HG03039 (cell line): ENCODE data around the gene LARP1.
"Not testable (repeated sequence)": the region's sequence is repeated elsewhere in the genome, so short reads cannot be mapped to it uniquely, and the experiment has no call there.

Experiments
- ATAC-seq: cut with Tn5 transposase; IDR thresholded peaks from one replicate; pipeline ENCODE4 v1.9.1; 2021; ENCODE audit warnings: mild to moderate bottlenecking, moderate library complexity; ENCODE audit not compliant: unreplicated experiment

LARP1 gene

GRCh38 chr5:154734370-154735248 is 20.6 kb upstream of the LARP1 start:
- no peak for ATAC-seq

- ATAC-seq: not testable (repeated sequence)
Measured at GRCh38 chr5:154735362-154735761, 19.8 kb upstream of the LARP1 start.

- ATAC-seq: not testable (repeated sequence)
Measured at GRCh38 chr5:154736372-154736771, 18.8 kb upstream of the LARP1 start.

- no peak for ATAC-seq
Measured at GRCh38 chr5:154737667-154738320, 17.4 kb upstream of the LARP1 start.

- no peak for ATAC-seq
Measured at GRCh38 chr5:154740483-154740882, 14.7 kb upstream of the LARP1 start.

- no peak for ATAC-seq
Measured at GRCh38 chr5:154740957-154741356, 14.2 kb upstream of the LARP1 start.

- no peak for ATAC-seq
Measured at GRCh38 chr5:154741415-154741814, 13.8 kb upstream of the LARP1 start.

- no peak for ATAC-seq
Measured at GRCh38 chr5:154743812-154744211, 11.4 kb upstream of the LARP1 start.

- no peak for ATAC-seq
Measured at GRCh38 chr5:154745349-154745748, 9.8 kb upstream of the LARP1 start.

GRCh38 chr5:154749491-154749890 is 5.7 kb upstream of the LARP1 start:
- no peak for ATAC-seq

- not testable (repeated sequence) for ATAC-seq
Measured at GRCh38 chr5:154750641-154751040, 4.5 kb upstream of the LARP1 start.

- ATAC-seq: no peak
Measured at GRCh38 chr5:154751854-154752253, 3.3 kb upstream of the LARP1 start.

GRCh38 chr5:154753792-154754191 is 1.4 kb upstream of the LARP1 start:
- no peak for ATAC-seq

GRCh38 chr5:154754460-154755360 is 467 bp upstream of the LARP1 start:
- peak; percentile 89 for ATAC-seq

GRCh38 chr5:154756009-154756867 is 1.1 kb downstream of the LARP1 start:
- no peak for ATAC-seq

GRCh38 chr5:154756868-154757813 is 2.0 kb downstream of the LARP1 start:
- no peak for ATAC-seq

GRCh38 chr5:154757814-154758406 is 2.7 kb downstream of the LARP1 start:
- ATAC-seq: no peak

GRCh38 chr5:154758493-154758892 is 3.3 kb downstream of the LARP1 start:
- ATAC-seq: no peak

- no peak for ATAC-seq
Measured at GRCh38 chr5:154758977-154759376, 3.8 kb downstream of the LARP1 start.
